Activated CD8-positive, alpha-beta memory T cell treated with anti-CD3 and anti-CD28 coated beads, Interleukin-2, amount 10 ng/mL, durations not matched to agents 7 days and 5 days (primary cell): Measurements from ENCODE around the gene KRT3. TPM values are rescaled to one million over a fixed set of nuclear protein-coding genes. Genes with fewer than 3 reads are reported as not detected.

Experiments used
- ATAC-seq: fragments of 150-1000 bp; cut with Tn5 transposase; one replicate; pipeline ENCODE4 v1.10.0; 2021; ENCODE audit warnings: moderate library complexity
- CTCF ChIA-PET: fragments of 350-600 bp; sonication (Branson Sonifier 250); formaldehyde crosslinking; loops from one replicate; lab custom pipeline; 2021; ENCODE audit warnings: antibody characterized with exemption; lab: Charles Lee
- DNase-seq: peaks from one replicate; pipeline ENCODE4 v3.0.0-alpha.2; 2020
- H3K27ac Mint-ChIP-seq: one replicate; pipeline ENCODE4 v1.8.0; 2021; ENCODE audit warnings: mild to moderate bottlenecking, mixed read lengths
- H3K27me3 Mint-ChIP-seq: one replicate; pipeline ENCODE4 v1.8.0; 2021; ENCODE audit warnings: mixed read lengths
- H3K36me3 Mint-ChIP-seq: one replicate; pipeline ENCODE4 v1.8.0; 2021; ENCODE audit warnings: mild to moderate bottlenecking, mixed read lengths
- H3K4me1 Mint-ChIP-seq: one replicate; pipeline ENCODE4 v1.8.0; 2021; ENCODE audit warnings: mixed read lengths
- H3K4me3 Mint-ChIP-seq: one replicate; pipeline ENCODE4 v1.8.0; 2021; ENCODE audit warnings: mild to moderate bottlenecking, moderate library complexity, mixed read lengths
- H3K9me3 Mint-ChIP-seq: one replicate; pipeline ENCODE4 v1.8.0; 2022; ENCODE audit warnings: low read depth, mixed read lengths
- total RNA-seq, 2 experiments: library from RNA; stranded (reverse); gene quantifications; one replicate each; pipeline ENCODE4 v1.2.3, GENCODE V29; 2021

KRT3 gene
- total RNA-seq, 2 experiments from 2014 or later = not detected

- Mint-ChIP-seq H3K9me3 (no peaks in the 10 kb centered on the region), H3K27me3 (peaks cover 11% of the 10 kb centered on the region), H3K4me3 (no peak overlapping the region), H3K27ac (no peak overlapping the region), H3K4me1 (peaks cover 3% of the 10 kb centered on the region), H3K36me3 (no peaks in the 10 kb centered on the region)
- ATAC-seq (no peak), DNase-seq (no peak)
- CTCF ChIA-PET = no interaction called here
Measured at GRCh38 chr12:52748578-52748977, 47.3 kb downstream of the KRT3 start.

- H3K4me1 Mint-ChIP-seq = peaks cover 3% of the 10 kb centered on the region
- no peak overlapping the region for H3K4me3 Mint-ChIP-seq
- DNase-seq (no peak), ATAC-seq (no peak)
- no peak overlapping the region for H3K27ac Mint-ChIP-seq
- no peaks in the 10 kb centered on the region for H3K9me3 Mint-ChIP-seq
- H3K36me3 Mint-ChIP-seq = no peaks in the 10 kb centered on the region
- CTCF ChIA-PET = no interaction called here
- peaks cover 14% of the 10 kb centered on the region for H3K27me3 Mint-ChIP-seq
Measured at GRCh38 chr12:52745554-52745953, 50.4 kb downstream of the KRT3 start.

GRCh38 chr12:52744493-52745156 is 51.3 kb downstream of the KRT3 start:
- no peak overlapping the region for H3K27ac Mint-ChIP-seq
- peaks cover 3% of the 10 kb centered on the region for H3K4me1 Mint-ChIP-seq
- ATAC-seq = no peak
- H3K36me3 Mint-ChIP-seq = no peaks in the 10 kb centered on the region
- H3K27me3 Mint-ChIP-seq = peaks cover 20% of the 10 kb centered on the region
- CTCF ChIA-PET = no interaction called here
- no peak overlapping the region for H3K4me3 Mint-ChIP-seq
- DNase-seq = no peak
- no peaks in the 10 kb centered on the region for H3K9me3 Mint-ChIP-seq

- CTCF ChIA-PET = no interaction called here
- Mint-ChIP-seq H3K36me3 (no peaks in the 10 kb centered on the region), H3K4me1 (no peaks in the 10 kb centered on the region), H3K9me3 (no peaks in the 10 kb centered on the region), H3K4me3 (no peak overlapping the region), H3K27me3 (peaks cover 13% of the 10 kb centered on the region), H3K27ac (no peak overlapping the region)
- no peak for DNase-seq
- no peak for ATAC-seq
Measured at GRCh38 chr12:52742822-52743457, 53.0 kb downstream of the KRT3 start.

- Mint-ChIP-seq H3K9me3 (no peaks in the 10 kb centered on the region), H3K36me3 (no peaks in the 10 kb centered on the region)
- CTCF ChIA-PET = no interaction called here
Measured at GRCh38 chr12:52742196-52742580, 53.7 kb downstream of the KRT3 start.

GRCh38 chr12:52741375-52742195 is 54.3 kb downstream of the KRT3 start:
- H3K27ac Mint-ChIP-seq = no peak overlapping the region
- no peaks in the 10 kb centered on the region for H3K4me1 Mint-ChIP-seq
- ATAC-seq (peak; percentile 57), DNase-seq (peak; percentile 77)
- peaks cover 13% of the 10 kb centered on the region for H3K27me3 Mint-ChIP-seq
- CTCF ChIA-PET = no interaction called here
- no peak overlapping the region for H3K4me3 Mint-ChIP-seq
- H3K9me3 Mint-ChIP-seq = no peaks in the 10 kb centered on the region
- H3K36me3 Mint-ChIP-seq = no peaks in the 10 kb centered on the region

More at GRCh38 chr12:52742196-52742580, 53.7 kb downstream of the KRT3 start:
- Mint-ChIP-seq H3K4me3 (no peak overlapping the region), H3K4me1 (no peaks in the 10 kb centered on the region), H3K27me3 (peaks cover 13% of the 10 kb centered on the region), H3K27ac (no peak overlapping the region)
- DNase-seq (no peak), ATAC-seq (no peak)

GRCh38 chr12:52740584-52740983 is 55.3 kb downstream of the KRT3 start:
- H3K4me1 Mint-ChIP-seq = no peaks in the 10 kb centered on the region
- CTCF ChIA-PET = interaction anchor here (1.3 kb wide), 1 partner anchor 240 kb away, joined by 4 read pairs; no protein-coding TSS in a partner anchor
- no peak overlapping the region for H3K4me3 Mint-ChIP-seq
- H3K36me3 Mint-ChIP-seq = no peaks in the 10 kb centered on the region
- peaks cover 13% of the 10 kb centered on the region for H3K27me3 Mint-ChIP-seq
- no peaks in the 10 kb centered on the region for H3K9me3 Mint-ChIP-seq
- ATAC-seq (no peak), DNase-seq (no peak)
- H3K27ac Mint-ChIP-seq = no peak overlapping the region

GRCh38 chr12:52739963-52740362 is 56.0 kb downstream of the KRT3 start:
- no peaks in the 10 kb centered on the region for H3K36me3 Mint-ChIP-seq
- no peaks in the 10 kb centered on the region for H3K9me3 Mint-ChIP-seq
- DNase-seq (no peak), ATAC-seq (no peak)
- H3K4me3 Mint-ChIP-seq = no peak overlapping the region
- CTCF ChIA-PET = interaction anchor here (1.3 kb wide), 1 partner anchor 241 kb away, joined by 4 read pairs; no protein-coding TSS in a partner anchor
- H3K27ac Mint-ChIP-seq = no peak overlapping the region
- peaks cover 13% of the 10 kb centered on the region for H3K27me3 Mint-ChIP-seq
- H3K4me1 Mint-ChIP-seq = no peaks in the 10 kb centered on the region

Other genes with a start within 250 kb of the KRT3 start
- gene KRT71, start 243.0 kb downstream of the KRT3 start, total RNA-seq = not detected
- not detected for gene KRT74, start 222.3 kb downstream of the KRT3 start, total RNA-seq
- under 1 TPM in 1 of 2 experiments, not detected in 1; 0.15 TPM for gene KRT72, start 194.7 kb downstream of the KRT3 start, total RNA-seq
- gene KRT73, start 177.6 kb downstream of the KRT3 start, total RNA-seq = not detected
- gene KRT2, start 143.9 kb downstream of the KRT3 start, total RNA-seq = not detected
- gene KRT1, start 115.7 kb downstream of the KRT3 start, total RNA-seq = not detected
- gene KRT77, start 92.6 kb downstream of the KRT3 start, total RNA-seq = not detected
- not detected for gene KRT76, start 18.8 kb downstream of the KRT3 start, total RNA-seq
- gene KRT4, start 18.0 kb upstream of the KRT3 start, total RNA-seq = not detected
- under 1 TPM in 1 of 2 experiments, not detected in 1; 0.23 TPM for gene KRT79, start 38.2 kb upstream of the KRT3 start, total RNA-seq
- not detected for gene KRT78, start 52.9 kb upstream of the KRT3 start, total RNA-seq
- gene KRT8, start 109.0 kb upstream of the KRT3 start, total RNA-seq = under 1 TPM; 0.26 to 0.41 TPM
- gene KRT18, start 153.0 kb upstream of the KRT3 start, total RNA-seq = under 1 TPM; 0.54 to 0.99 TPM
- 100 to 1,000 TPM; 264 to 382 TPM for gene EIF4B, start 210.3 kb upstream of the KRT3 start, total RNA-seq